ENCODE data around the gene PRKN. TPM values are rescaled to one million over a fixed set of nuclear protein-coding genes. Genes with fewer than 3 reads are reported as not detected.

The PRKN gene
- total RNA-seq, 1 experiment from 2014 or later, result 2.0 TPM

- no peaks in the 10 kb centered on the region for H4K20me1 ChIP-seq (ENCODE audit: control insufficient read depth, insufficient read depth, insufficient read length)
- H3K4me1 Mint-ChIP-seq, result peaks cover 9 to 11% of the 10 kb centered on the region in 2 experiments
- H3T11ph ChIP-seq (ENCODE audit: low read length), result no peak overlapping the region
- no peaks in the 10 kb centered on the region for H3K9me3 Mint-ChIP-seq
- WGBS (ENCODE audit: extremely low coverage, insufficient read length, low lambda C conversion rate), result no CpG with 5 or more reads among the region's 1 CpG
- no peak overlapping the region for H3K18ac ChIP-seq (ENCODE audit: insufficient read length, low read depth, low read length)
- H3K4me3 Mint-ChIP-seq, result no peak overlapping the region
- no peak overlapping the region for H4K5ac ChIP-seq (ENCODE audit: insufficient read length, low read depth, low read length)
- H4K91ac ChIP-seq (ENCODE audit: insufficient read length, low read depth, low read length), result no peak overlapping the region
- no peak overlapping the region for H4K8ac ChIP-seq (replicated peaks; ENCODE audit: insufficient read length, low read depth, low read length)
- H3K79me1 ChIP-seq (ENCODE audit: insufficient read depth, low read depth, low read length, poor library complexity, severe bottlenecking), result no peaks in the 10 kb centered on the region
- H3K27me3 ChIP-seq (ENCODE audit: insufficient read depth, low read length), result no peaks in the 10 kb centered on the region
- no peaks in the 10 kb centered on the region for H3K27me3 Mint-ChIP-seq (ENCODE audit: low read depth)
- no peak overlapping the region for H2BK12ac ChIP-seq (ENCODE audit: insufficient read length, low read depth, low read length)
- H3K9ac ChIP-seq (ENCODE audit: extremely low read depth, insufficient read length, low read length), result no peak overlapping the region
- H3K23ac ChIP-seq (ENCODE audit: insufficient read length, low read depth, low read length), result no peak overlapping the region
- no peak overlapping the region for H3K4me2 ChIP-seq (ENCODE audit: insufficient read depth, insufficient read length, low read length)
- no peak overlapping the region for H3K14ac ChIP-seq (ENCODE audit: insufficient read depth, low read length)
- H2AFZ ChIP-seq (ENCODE audit: low read length), result no peak overlapping the region
- H3K23me2 ChIP-seq (ENCODE audit: insufficient read length, low read depth, low read length, poor library complexity, severe bottlenecking), result no peaks in the 10 kb centered on the region
- H3K79me2 ChIP-seq (ENCODE audit: insufficient read depth, low read length), result no peaks in the 10 kb centered on the region
- TF ChIP-seq, protein P1, sequence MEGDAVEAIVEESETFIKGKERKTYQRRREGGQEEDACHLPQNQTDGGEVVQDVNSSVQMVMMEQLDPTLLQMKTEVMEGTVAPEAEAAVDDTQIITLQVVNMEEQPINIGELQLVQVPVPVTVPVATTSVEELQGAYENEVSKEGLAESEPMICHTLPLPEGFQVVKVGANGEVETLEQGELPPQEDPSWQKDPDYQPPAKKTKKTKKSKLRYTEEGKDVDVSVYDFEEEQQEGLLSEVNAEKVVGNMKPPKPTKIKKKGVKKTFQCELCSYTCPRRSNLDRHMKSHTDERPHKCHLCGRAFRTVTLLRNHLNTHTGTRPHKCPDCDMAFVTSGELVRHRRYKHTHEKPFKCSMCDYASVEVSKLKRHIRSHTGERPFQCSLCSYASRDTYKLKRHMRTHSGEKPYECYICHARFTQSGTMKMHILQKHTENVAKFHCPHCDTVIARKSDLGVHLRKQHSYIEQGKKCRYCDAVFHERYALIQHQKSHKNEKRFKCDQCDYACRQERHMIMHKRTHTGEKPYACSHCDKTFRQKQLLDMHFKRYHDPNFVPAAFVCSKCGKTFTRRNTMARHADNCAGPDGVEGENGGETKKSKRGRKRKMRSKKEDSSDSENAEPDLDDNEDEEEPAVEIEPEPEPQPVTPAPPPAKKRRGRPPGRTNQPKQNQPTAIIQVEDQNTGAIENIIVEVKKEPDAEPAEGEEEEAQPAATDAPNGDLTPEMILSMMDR (conservative IDR thresholded peaks at IDR 0.05), result no peak
- H2BK20ac ChIP-seq (ENCODE audit: low read depth, low read length, poor library complexity, severe bottlenecking), result no peak overlapping the region
- H3K27ac ChIP-seq (ENCODE audit: insufficient read length, low read depth, low read length), result no peak overlapping the region
- H3K36me3 Mint-ChIP-seq (ENCODE audit: insufficient read depth in 1 of 3, low read depth in 3 of 3), result no peaks in the 10 kb centered on the region
- H3K27ac Mint-ChIP-seq, result no peak overlapping the region
- no peak overlapping the region for H2AK5ac ChIP-seq (ENCODE audit: insufficient read length, low read length)
- H2BK5ac ChIP-seq (ENCODE audit: insufficient read length, low read length), result no peak overlapping the region
- H3K4ac ChIP-seq (ENCODE audit: low read depth, low read length), result no peak overlapping the region
- H2BK120ac ChIP-seq (ENCODE audit: low read depth, low read length, poor library complexity, severe bottlenecking), result no peak overlapping the region
- no peaks in the 10 kb centered on the region for H3K4me1 ChIP-seq (ENCODE audit: insufficient read depth, low read length)
- no peaks in the 10 kb centered on the region for H3K9me3 ChIP-seq (ENCODE audit: control insufficient read depth, low read depth, low read length)
- H2BK15ac ChIP-seq (ENCODE audit: low read depth, low read length), result no peak overlapping the region
- H3K56ac ChIP-seq (ENCODE audit: insufficient read length, low read depth, low read length), result no peak overlapping the region
- no peak for DNase-seq
Measured at GRCh38 chr6:162261598-162261997, 466.0 kb downstream of the PRKN start.
